SK-N-SH (cell line): ENCODE measurements around the gene LSS. TPM values are rescaled to one million over a fixed set of nuclear protein-coding genes. Genes with fewer than 3 reads are reported as not detected.

Experiments
- CTCF ChIA-PET: fragments of 300-600, 350-600 bp; formaldehyde crosslinking; extraction: SDS; loops from one replicate; lab custom pipeline; 2021; lab: Yijun Ruan, JAX
- POLR2A ChIA-PET: fragments of 350-600 bp; sonication (Branson Sonifier 250); formaldehyde crosslinking; extraction: SDS; loops from one replicate; lab custom pipeline; 2020; ENCODE audit warnings: antibody characterized with exemption, inconsistent platforms; lab: Yijun Ruan, JAX
- DNase-seq: peaks from one replicate; pipeline ENCODE4 v3.0.0; 2012
- H2AFZ ChIP-seq: fragments of 200-600 bp; sonication (generic); 2 replicates; pipeline ENCODE4 v1.8.1; 2016; ENCODE audit warnings: antibody characterized with exemption, mild to moderate bottlenecking, low read depth
- H3F3A ChIP-seq: fragments of 200-600 bp; sonication (generic); replicated peaks from 2 replicates; pipeline ENCODE3; 2016; ENCODE audit warnings: antibody characterized with exemption, mild to moderate bottlenecking; ENCODE audit not compliant: insufficient read depth
- H3K27ac ChIP-seq, 2 experiments: fragments of 200-500 bp in 1 of 2; fragments of 200-600 bp in 1 of 2; sonication (Bioruptor generic) in 1 of 2; sonication (generic), shearing (Covaris generic) in 1 of 2; 2 replicates each; pipeline versions ENCODE4 v1.5.1 to v1.6.1; 2014 to 2016; ENCODE audit warnings: low read depth in 2 of 2, inconsistent platforms in 1 of 2, low read length in 1 of 2, mild to moderate bottlenecking in 1 of 2, mixed read lengths in 1 of 2
- H3K27me3 ChIP-seq: fragments of 200-600 bp; sonication (generic), shearing (Covaris generic); 2 replicates; pipeline ENCODE4 v1.6.1; 2016; ENCODE audit warnings: mixed run types; ENCODE audit not compliant: insufficient read depth
- H3K36me3 ChIP-seq, 2 experiments: fragments of 200-500 bp in 1 of 2; fragments of 200-600 bp in 1 of 2; sonication (Bioruptor generic) in 1 of 2; sonication (generic) in 1 of 2; replicated peaks in 1 of 2; 2 replicates each; pipeline versions ENCODE3 to v1.5.1; 2014 to 2016; ENCODE audit warnings: low read length in 1 of 2, mild to moderate bottlenecking in 1 of 2; ENCODE audit not compliant: insufficient read depth in 2 of 2, control insufficient read depth in 1 of 2
- H3K4me1 ChIP-seq, 2 experiments: fragments of 200-500 bp in 1 of 2; fragments of 200-600 bp in 1 of 2; sonication (Bioruptor generic) in 1 of 2; sonication (generic), shearing (Covaris generic) in 1 of 2; 2 replicates each; pipeline versions ENCODE4 v1.5.1 to v1.6.1; 2014 to 2016; ENCODE audit warnings: low read depth in 1 of 2, low read length in 1 of 2, mixed run types in 1 of 2; ENCODE audit not compliant: insufficient read depth in 2 of 2, control insufficient read depth in 1 of 2
- H3K4me2 ChIP-seq: fragments of 200-600 bp; sonication (generic), shearing (Covaris generic); 2 replicates; pipeline ENCODE4 v1.6.1; 2017; ENCODE audit warnings: mixed run types
- H3K4me3 ChIP-seq, 2 experiments: fragments of 200-500 bp in 1 of 2; fragments of 200-600 bp in 1 of 2; sonication (Bioruptor generic) in 1 of 2; sonication (generic), shearing (Covaris generic) in 1 of 2; 2 replicates each; pipeline versions ENCODE4 v1.5.1 to v1.8.1; 2014 to 2016; ENCODE audit warnings: low read depth in 2 of 2, inconsistent platforms in 1 of 2, low read length in 1 of 2, mild to moderate bottlenecking in 1 of 2, mixed read lengths in 1 of 2, moderate library complexity in 1 of 2
- H3K79me2 ChIP-seq: fragments of 200-600 bp; sonication (generic); 2 replicates; pipeline ENCODE4 v1.8.1; 2017; ENCODE audit warnings: mild to moderate bottlenecking; ENCODE audit not compliant: insufficient read depth
- H3K9ac ChIP-seq: fragments of 200-600 bp; sonication (generic); 2 replicates; pipeline ENCODE4 v1.6.1; 2017; ENCODE audit warnings: mixed run types
- H3K9me2 ChIP-seq: fragments of 200-600 bp; sonication (generic); 2 replicates; pipeline ENCODE4 v1.6.1; 2017; ENCODE audit warnings: mixed run types
- H3K9me3 ChIP-seq: fragments of 200-600 bp; sonication (generic); 2 replicates; pipeline ENCODE4 v1.6.1; 2017; ENCODE audit warnings: mixed run types, mild to moderate bottlenecking, moderate library complexity
- H4K20me1 ChIP-seq: fragments of 200-600 bp; sonication (generic); 2 replicates; pipeline ENCODE4 v1.6.1; 2017; ENCODE audit warnings: mild to moderate bottlenecking, mixed run types; ENCODE audit not compliant: insufficient read depth
- CHD2 ChIP-seq: fragments of 150-350 bp; IDR thresholded peaks from 2 replicates; pipeline ENCODE4 v1.6.1; 2018; ENCODE audit warnings: low read length; ENCODE audit not compliant: partially characterized antibody
- ELF1 ChIP-seq: IDR thresholded peaks from 2 replicates; pipeline ENCODE4 v1.4.0; 2012
- EP300 ChIP-seq, 2 experiments: IDR thresholded peaks; 2 replicates each; pipeline versions ENCODE4 v1.4.0 to v1.6.1; 2012; ENCODE audit warnings: borderline replicate concordance in 1 of 2, low read depth in 1 of 2, low read length in 1 of 2
- EZH2phosphoT487 ChIP-seq: fragments of 200-600 bp; sonication (generic); IDR thresholded peaks from 2 replicates; pipeline ENCODE4 v1.6.1; 2017; ENCODE audit warnings: low read depth, mixed run types, mild to moderate bottlenecking, antibody characterized with exemption, moderate library complexity, borderline replicate concordance
- FOXJ3 ChIP-seq: sonication (generic); formaldehyde crosslinking; IDR thresholded peaks from 2 replicates; pipeline ENCODE4 v1.5.1; 2020; ENCODE audit warnings: mild to moderate bottlenecking, missing genetic modification reagents
- GATA2 ChIP-seq: sonication (generic); formaldehyde crosslinking; IDR thresholded peaks from 2 replicates; pipeline ENCODE4 v1.5.0; 2020; ENCODE audit warnings: mild to moderate bottlenecking, missing genetic modification reagents
- MEF2A ChIP-seq: IDR thresholded peaks from 2 replicates; pipeline ENCODE4 v1.4.0; 2012; ENCODE audit warnings: low read depth, borderline replicate concordance
- NFIC ChIP-seq: IDR thresholded peaks from 2 replicates; pipeline ENCODE4 v1.4.0; 2012; ENCODE audit warnings: borderline replicate concordance
- RAD21 ChIP-seq: IDR thresholded peaks from 2 replicates; pipeline ENCODE4 v1.6.1; 2012; ENCODE audit warnings: mild to moderate bottlenecking, low read length
- RCOR1 ChIP-seq: fragments of 150-350 bp; IDR thresholded peaks from 2 replicates; pipeline ENCODE4 v1.6.1; 2017; ENCODE audit warnings: antibody characterized with exemption, low read length
- RFX5 ChIP-seq: IDR thresholded peaks from 2 replicates; pipeline ENCODE4 v1.6.1; 2012; ENCODE audit warnings: mild to moderate bottlenecking, improper control_type of control experiment, low read length
- SIN3A ChIP-seq: IDR thresholded peaks from 2 replicates; pipeline ENCODE4 v1.6.1; 2012; ENCODE audit warnings: low read depth, mild to moderate bottlenecking, low read length, moderate library complexity, borderline replicate concordance
- TAF1 ChIP-seq: IDR thresholded peaks from 2 replicates; pipeline ENCODE4 v1.6.1; 2012; ENCODE audit warnings: low read depth, mild to moderate bottlenecking, low read length, moderate library complexity, borderline replicate concordance
- TEAD4 ChIP-seq: IDR thresholded peaks from 2 replicates; pipeline ENCODE4 v1.4.0; 2012; ENCODE audit warnings: mild to moderate bottlenecking, borderline replicate concordance; ENCODE audit not compliant: insufficient read depth
- YY1 ChIP-seq: IDR thresholded peaks from 2 replicates; pipeline ENCODE4 v1.4.0; 2012; ENCODE audit warnings: low read depth, mild to moderate bottlenecking
- WGBS: methylation state at CpG from one replicate; pipeline ENCODE4 v1.1.6; 2017; ENCODE audit warnings: low lambda C conversion rate; 5-methylcytosine and 5-hydroxymethylcytosine counted together
- polyA plus RNA-seq, 3 experiments: library from polyadenylated mRNA; depleted of rRNA; stranded (reverse); fragments of >200 nt; gene quantifications; 2 replicates each; pipeline ENCODE4 v1.2.3, GENCODE V29; 2012
- TF ChIP-seq, protein P1 (sequence below): IDR thresholded peaks from 2 replicates; pipeline ENCODE4 v1.4.0; 2012; ENCODE audit warnings: low read depth, borderline replicate concordance
- TF ChIP-seq, protein P2 (sequence below): IDR thresholded peaks from 2 replicates; pipeline ENCODE4 v1.4.0; 2012; ENCODE audit warnings: low read depth, borderline replicate concordance

Gene LSS
- polyA plus RNA-seq, 1 of the 3 experiments (the other 2 are of a cell fraction), result 38.7 TPM

DNA sequence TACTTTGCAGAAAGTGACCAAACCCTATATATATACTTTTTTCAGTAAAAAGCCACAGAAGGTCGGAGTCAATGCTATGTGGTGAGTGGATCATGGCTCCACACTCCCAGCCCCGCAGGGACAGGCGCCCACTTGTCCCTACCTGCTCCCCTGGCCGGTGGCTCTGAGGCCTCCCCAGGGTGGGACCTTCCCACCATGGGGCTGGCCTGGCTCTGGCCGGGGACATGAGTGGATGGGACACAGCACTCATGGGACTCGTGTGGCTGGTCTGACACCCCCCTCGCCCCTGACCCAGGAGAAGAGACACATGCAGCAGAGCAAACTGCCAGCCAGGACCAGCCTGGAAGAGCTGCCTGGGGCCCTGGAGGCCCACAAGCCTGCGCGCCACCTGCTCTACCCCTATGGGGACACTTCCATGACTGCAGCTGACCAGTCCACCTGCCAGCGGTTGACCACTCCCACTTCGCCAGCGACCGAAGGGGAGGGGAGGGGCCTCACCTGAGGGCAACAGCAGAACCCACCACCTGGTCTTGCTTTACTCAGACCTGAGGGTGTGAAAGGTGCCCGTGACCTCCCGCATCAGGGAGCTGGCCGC is 46.5 kb downstream of the LSS start:
- H3K27ac ChIP-seq, result no peak overlapping the region
- H3K36me3 ChIP-seq, result no peaks in the 10 kb centered on the region
- 91% methylated on average over 8 of the region's 16 CpGs for WGBS
- ChIA-PET POLR2A (no interaction called here), CTCF (interaction anchor here (0.7 to 0.8 kb wide), 2 partner anchors 39 to 51 kb away, joined by 3 read pairs; no protein-coding TSS in a partner anchor)
- TF ChIP-seq RCOR1 (no peak), YY1 (no peak), FOXJ3 (CRISPR knock-in tag) (no peak), MEF2A (no peak), EZH2phosphoT487 (no peak)
- H3F3A ChIP-seq, result no peaks in the 10 kb centered on the region
- H3K79me2 ChIP-seq, result no peaks in the 10 kb centered on the region
- peaks cover 0 to 6% of the 10 kb centered on the region in 2 experiments; a peak in 1 of 4 replicates for H3K4me1 ChIP-seq
- H3K9me3 ChIP-seq, result no peaks in the 10 kb centered on the region
- no peaks in the 10 kb centered on the region for H3K9me2 ChIP-seq
- H3K27me3 ChIP-seq, result no peaks in the 10 kb centered on the region
- no peak overlapping the region for H3K9ac ChIP-seq
- H2AFZ ChIP-seq, result no peak overlapping the region
- no peaks in the 10 kb centered on the region for H4K20me1 ChIP-seq
- no peak overlapping the region for H3K4me3 ChIP-seq
- no peak for DNase-seq
- H3K4me2 ChIP-seq, result no peak overlapping the region

- H3K79me2 ChIP-seq, result no peaks in the 10 kb centered on the region
- TF ChIP-seq, protein P1, sequence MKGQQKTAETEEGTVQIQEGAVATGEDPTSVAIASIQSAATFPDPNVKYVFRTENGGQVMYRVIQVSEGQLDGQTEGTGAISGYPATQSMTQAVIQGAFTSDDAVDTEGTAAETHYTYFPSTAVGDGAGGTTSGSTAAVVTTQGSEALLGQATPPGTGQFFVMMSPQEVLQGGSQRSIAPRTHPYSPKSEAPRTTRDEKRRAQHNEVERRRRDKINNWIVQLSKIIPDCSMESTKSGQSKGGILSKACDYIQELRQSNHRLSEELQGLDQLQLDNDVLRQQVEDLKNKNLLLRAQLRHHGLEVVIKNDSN, result no peak
- no peak for TF ChIP-seq NFIC
- no peak for TF ChIP-seq YY1
- TF ChIP-seq RCOR1, result no peak
- no peak for TF ChIP-seq MEF2A
- no peak for TF ChIP-seq GATA2
- no peak for TF ChIP-seq TEAD4
- TF ChIP-seq CHD2, result no peak
- TF ChIP-seq EZH2phosphoT487, result no peak
- no peak for TF ChIP-seq EP300 (IDR thresholded peaks at IDR 0.05; ENCODE audit: borderline replicate concordance in 1 of 2, low read depth in 1 of 2, low read length in 1 of 2)
- no peak for TF ChIP-seq TAF1
- TF ChIP-seq FOXJ3 (CRISPR knock-in tag), result no peak
- TF ChIP-seq, protein P2, sequence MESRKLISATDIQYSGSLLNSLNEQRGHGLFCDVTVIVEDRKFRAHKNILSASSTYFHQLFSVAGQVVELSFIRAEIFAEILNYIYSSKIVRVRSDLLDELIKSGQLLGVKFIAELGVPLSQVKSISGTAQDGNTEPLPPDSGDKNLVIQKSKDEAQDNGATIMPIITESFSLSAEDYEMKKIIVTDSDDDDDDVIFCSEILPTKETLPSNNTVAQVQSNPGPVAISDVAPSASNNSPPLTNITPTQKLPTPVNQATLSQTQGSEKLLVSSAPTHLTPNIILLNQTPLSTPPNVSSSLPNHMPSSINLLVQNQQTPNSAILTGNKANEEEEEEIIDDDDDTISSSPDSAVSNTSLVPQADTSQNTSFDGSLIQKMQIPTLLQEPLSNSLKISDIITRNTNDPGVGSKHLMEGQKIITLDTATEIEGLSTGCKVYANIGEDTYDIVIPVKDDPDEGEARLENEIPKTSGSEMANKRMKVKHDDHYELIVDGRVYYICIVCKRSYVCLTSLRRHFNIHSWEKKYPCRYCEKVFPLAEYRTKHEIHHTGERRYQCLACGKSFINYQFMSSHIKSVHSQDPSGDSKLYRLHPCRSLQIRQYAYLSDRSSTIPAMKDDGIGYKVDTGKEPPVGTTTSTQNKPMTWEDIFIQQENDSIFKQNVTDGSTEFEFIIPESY, result no peak
- no peak for TF ChIP-seq ELF1
- no peak for TF ChIP-seq RFX5
- TF ChIP-seq RAD21, result no peak
- no peak for TF ChIP-seq SIN3A
- H3K27ac ChIP-seq, result no peak overlapping the region
- no peak overlapping the region for H3K4me3 ChIP-seq
- H3K27me3 ChIP-seq, result no peaks in the 10 kb centered on the region
- H3F3A ChIP-seq, result no peaks in the 10 kb centered on the region
- no peaks in the 10 kb centered on the region for H3K9me3 ChIP-seq
- no peak for DNase-seq
- no peak overlapping the region for H3K9ac ChIP-seq
- CTCF ChIA-PET, result interaction anchor here (0.7 kb wide), 1 partner anchor 38 kb away, joined by 3 read pairs; no protein-coding TSS in a partner anchor
- 67% methylated on average over 1 of the region's 19 CpGs for WGBS
- no peaks in the 10 kb centered on the region for H3K9me2 ChIP-seq
- peaks cover 0 to 6% of the 10 kb centered on the region in 2 experiments; a peak in 1 of 4 replicates for H3K4me1 ChIP-seq
- no peaks in the 10 kb centered on the region for H4K20me1 ChIP-seq
- no peak overlapping the region for H2AFZ ChIP-seq
- H3K4me2 ChIP-seq, result no peak overlapping the region
- POLR2A ChIA-PET, result no interaction called here
- H3K36me3 ChIP-seq, result no peaks in the 10 kb centered on the region
Measured at GRCh38 chr21:46181436-46181835, 47.1 kb downstream of the LSS start.
